ENCODE data around the gene PDE6B.

Gene PDE6B

GRCh38 chr4:660401-660800, 35.0 kb downstream of the PDE6B start:
- TF ChIP-seq GATA3 (IDR thresholded peaks at IDR 0.05; ENCODE audit: low read depth, low read length) = no peak
- no peak for TF ChIP-seq GATA2 (IDR thresholded peaks at IDR 0.05; ENCODE audit: low read depth, low read length)

- no peak for TF ChIP-seq GATA2 (IDR thresholded peaks at IDR 0.05; ENCODE audit: low read depth, low read length)
- no peak for TF ChIP-seq GATA3 (IDR thresholded peaks at IDR 0.05; ENCODE audit: low read depth, low read length)
These were observed 35.9 kb downstream of the PDE6B start for GRCh38 chr4:661231-661630.

- TF ChIP-seq GATA2 (IDR thresholded peaks at IDR 0.05; ENCODE audit: low read depth, low read length) (no peak), GATA3 (IDR thresholded peaks at IDR 0.05; ENCODE audit: low read depth, low read length) (no peak)
These were observed 36.7 kb downstream of the PDE6B start for GRCh38 chr4:661881-662761.

GRCh38 chr4:663046-663437, 37.7 kb downstream of the PDE6B start:
- no peak for TF ChIP-seq GATA3 (IDR thresholded peaks at IDR 0.05; ENCODE audit: low read depth, low read length)
- no peak for TF ChIP-seq GATA2 (IDR thresholded peaks at IDR 0.05; ENCODE audit: low read depth, low read length)

GRCh38 chr4:663438-664428, 38.4 kb downstream of the PDE6B start:
- TF ChIP-seq GATA2 (IDR thresholded peaks at IDR 0.05; ENCODE audit: low read depth, low read length) (no peak), GATA3 (IDR thresholded peaks at IDR 0.05; ENCODE audit: low read depth, low read length) (no peak)

- TF ChIP-seq GATA2 (IDR thresholded peaks at IDR 0.05; ENCODE audit: low read depth, low read length) (no peak), GATA3 (IDR thresholded peaks at IDR 0.05; ENCODE audit: low read depth, low read length) (no peak)
These were observed 39.4 kb downstream of the PDE6B start for GRCh38 chr4:664713-665231.

GRCh38 chr4:665381-665750, 40.0 kb downstream of the PDE6B start:
- no peak for TF ChIP-seq GATA3 (IDR thresholded peaks at IDR 0.05; ENCODE audit: low read depth, low read length)
- no peak for TF ChIP-seq GATA2 (IDR thresholded peaks at IDR 0.05; ENCODE audit: low read depth, low read length)

GRCh38 chr4:665751-666435, 40.5 kb downstream of the PDE6B start:
- no peak for TF ChIP-seq GATA3 (IDR thresholded peaks at IDR 0.05; ENCODE audit: low read depth, low read length)
- TF ChIP-seq GATA2 (IDR thresholded peaks at IDR 0.05; ENCODE audit: low read depth, low read length) = no peak

- TF ChIP-seq GATA2 (IDR thresholded peaks at IDR 0.05; ENCODE audit: low read depth, low read length) (no peak), GATA3 (IDR thresholded peaks at IDR 0.05; ENCODE audit: low read depth, low read length) (no peak)
These were observed 41.0 kb downstream of the PDE6B start for GRCh38 chr4:666436-666810.

- TF ChIP-seq GATA2 (IDR thresholded peaks at IDR 0.05; ENCODE audit: low read depth, low read length) (no peak), GATA3 (IDR thresholded peaks at IDR 0.05; ENCODE audit: low read depth, low read length) (no peak)
These were observed 41.6 kb downstream of the PDE6B start for GRCh38 chr4:666822-667544.

- TF ChIP-seq GATA3 (IDR thresholded peaks at IDR 0.05; ENCODE audit: low read depth, low read length) (no peak), GATA2 (IDR thresholded peaks at IDR 0.05; ENCODE audit: low read depth, low read length) (no peak)
These were observed 42.2 kb downstream of the PDE6B start for GRCh38 chr4:667545-667925.

GRCh38 chr4:671769-672168, 46.4 kb downstream of the PDE6B start:
- TF ChIP-seq GATA3 (IDR thresholded peaks at IDR 0.05; ENCODE audit: low read depth, low read length) (no peak), GATA2 (IDR thresholded peaks at IDR 0.05; ENCODE audit: low read depth, low read length) (no peak)

Measured in SH-SY5Y (cell line).